Esophagus squamous epithelium (tissue), 4 donors: Measurements from ENCODE around the gene DGUOK.
A peak's percentile ranks its signal among the peaks of the same experiment; 100 is the strongest.

Experiments
- CTCF ChIP-seq, 6 experiments: fragments of 450-650 bp in 4 of 6; fragments of 200-600 bp in 2 of 6; sonication (generic) in 2 of 6; IDR thresholded peaks; one replicate each; pipeline ENCODE4 v1.5.1; 2016 to 2019; ENCODE audit warnings: antibody characterized with exemption in 6 of 6, mild to moderate bottlenecking in 4 of 6, moderate library complexity in 4 of 6
- POLR2A ChIP-seq, 4 donors: fragments of 450-650 bp; IDR thresholded peaks; one replicate each; pipeline ENCODE4 v1.6.1; 2017; ENCODE audit warnings: antibody characterized with exemption in 4 of 4, mild to moderate bottlenecking in 4 of 4, moderate library complexity in 3 of 4

- peak in 4 of 6 experiments; percentile 18 to 36 (median 20) for TF ChIP-seq CTCF (IDR thresholded peaks at IDR 0.05)
- TF ChIP-seq POLR2A (IDR thresholded peaks at IDR 0.05), result no peak
Measured at GRCh38 chr2:73920577-73921545, 5.8 kb upstream of the DGUOK start.
